Activated naive CD4-positive, alpha-beta T cell treated with Interleukin-2 at 50 U/mL for 16 hours (primary cell): Measurements from ENCODE around the gene CACUL1.

Experiments used
- DNase-seq: peaks from one replicate; pipeline ENCODE4 v3.0.0-alpha.2; 2020

CACUL1 gene

GRCh38 chr10:118732245-118733165 is 22.3 kb downstream of the CACUL1 start:
- no peak for DNase-seq

- no peak for DNase-seq
Measured at GRCh38 chr10:118730756-118731456, 23.9 kb downstream of the CACUL1 start.

GRCh38 chr10:118729641-118730258 is 25.0 kb downstream of the CACUL1 start:
- DNase-seq = no peak

DNA sequence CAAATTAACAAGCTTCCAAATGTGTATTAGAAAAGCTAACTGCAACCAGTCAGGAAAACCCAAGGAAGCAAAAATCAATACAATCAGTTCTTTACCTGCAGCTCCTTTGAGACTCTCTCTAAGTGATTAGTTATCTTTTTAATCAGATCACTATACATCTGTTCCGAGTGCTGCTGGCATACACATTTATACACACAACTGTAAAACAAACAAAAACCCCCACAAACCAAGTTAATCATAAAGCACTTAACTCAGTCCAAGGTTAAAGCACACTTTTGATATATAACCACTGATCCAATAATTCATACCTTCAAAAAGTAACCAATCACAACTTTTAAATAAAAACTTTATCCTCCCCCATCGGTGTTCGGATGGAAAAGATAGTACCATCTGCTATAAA is 25.6 kb downstream of the CACUL1 start:
- DNase-seq = no peak

DNA sequence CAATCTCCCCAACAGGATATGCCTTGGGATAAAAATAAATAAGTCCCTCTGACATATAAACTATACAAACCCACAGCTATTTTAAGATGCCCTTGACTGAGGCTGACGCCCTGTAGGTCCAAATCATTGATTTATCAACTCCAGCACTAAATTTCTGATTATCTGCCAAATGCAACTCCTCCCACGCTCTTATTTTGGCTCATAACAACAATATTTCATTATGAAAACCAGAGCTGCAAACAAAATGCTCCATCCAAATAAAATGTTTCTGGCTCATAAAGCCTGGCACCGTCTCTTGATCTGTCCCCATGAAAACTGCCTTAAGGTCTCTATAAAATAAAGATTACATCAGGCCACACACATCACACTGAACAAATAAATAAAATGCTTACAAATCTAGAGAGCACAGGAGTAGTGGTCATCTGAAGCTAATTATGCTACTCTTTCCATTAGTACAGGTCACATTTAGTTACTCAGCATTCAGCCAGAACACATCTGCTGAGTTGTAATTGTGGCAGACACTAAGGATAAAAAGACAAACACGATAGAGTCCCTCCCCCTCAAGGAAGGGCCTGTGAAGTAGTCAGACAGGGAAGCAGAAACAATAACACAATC is 28.8 kb downstream of the CACUL1 start:
- DNase-seq = no peak

GRCh38 chr10:118723466-118723865 is 31.3 kb downstream of the CACUL1 start:
- no peak for DNase-seq

GRCh38 chr10:118721539-118721876 is 33.3 kb downstream of the CACUL1 start:
- DNase-seq = no peak

- peak; percentile 56 for DNase-seq
Measured at GRCh38 chr10:118720685-118721538, 33.9 kb downstream of the CACUL1 start.

DNA sequence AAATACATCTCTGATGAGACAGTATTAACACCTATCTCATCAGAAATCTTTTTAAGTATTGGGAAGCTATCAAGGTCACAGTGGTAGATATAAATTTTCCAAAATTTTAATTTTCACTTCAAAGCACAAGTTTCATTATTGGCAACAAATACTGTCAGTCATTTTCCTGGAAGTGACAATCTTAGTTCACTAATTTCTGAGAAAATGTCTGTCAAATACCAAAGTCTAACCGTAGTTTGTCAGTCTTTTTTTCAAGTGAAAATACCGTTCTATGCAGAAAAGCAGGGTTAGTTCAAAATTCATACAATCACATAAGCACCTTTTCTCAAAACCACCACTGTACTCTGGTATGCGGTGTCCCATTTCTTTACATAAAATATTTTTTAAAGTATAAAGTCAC is 40.4 kb downstream of the CACUL1 start:
- no peak for DNase-seq

- DNase-seq = no peak
Measured at GRCh38 chr10:118712930-118713634, 41.7 kb downstream of the CACUL1 start.

- no peak for DNase-seq
Measured at GRCh38 chr10:118712080-118712479, 42.7 kb downstream of the CACUL1 start.

DNA sequence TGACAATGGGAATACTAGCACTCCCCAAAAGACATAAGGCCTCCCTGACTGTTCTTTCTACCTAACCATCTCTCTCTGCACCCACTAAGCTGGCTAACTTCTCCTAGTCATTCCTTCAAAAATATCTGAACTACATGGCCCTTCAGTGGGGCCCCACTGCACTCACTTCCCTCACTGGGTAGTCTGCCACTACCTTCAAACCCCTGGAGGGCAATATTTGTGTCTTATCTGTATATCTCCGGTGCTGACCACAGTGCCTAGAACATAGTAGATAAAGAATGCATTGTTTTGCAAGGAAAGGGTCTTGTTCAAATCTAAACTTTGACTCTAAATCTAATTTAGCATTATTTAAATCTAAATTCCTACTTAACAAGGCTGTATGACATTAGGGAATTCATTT is 44.3 kb downstream of the CACUL1 start:
- DNase-seq = no peak

DNA sequence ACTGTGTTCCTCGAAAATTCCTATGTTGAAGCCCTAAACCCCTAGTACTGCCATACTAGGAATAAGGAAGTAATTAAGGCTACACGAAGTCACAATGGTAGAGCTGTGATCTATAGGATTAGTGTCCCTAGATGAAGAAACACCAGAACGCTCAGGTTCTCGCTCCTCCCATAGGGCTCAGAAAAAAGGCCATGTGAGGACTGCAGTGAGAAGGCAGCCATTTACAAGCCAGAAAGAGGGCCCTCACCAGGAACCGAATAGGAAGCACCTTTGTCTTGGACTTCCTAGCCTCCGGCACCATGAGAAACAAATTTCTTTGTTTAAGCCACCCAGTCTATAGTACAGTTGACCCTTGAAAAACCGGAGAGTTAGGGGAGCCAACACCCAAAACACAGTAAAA is 46.2 kb downstream of the CACUL1 start:
- no peak for DNase-seq

- no peak for DNase-seq
Measured at GRCh38 chr10:118704711-118705110, 50.1 kb downstream of the CACUL1 start.

GRCh38 chr10:118701529-118702323 is 53.0 kb downstream of the CACUL1 start:
- no peak for DNase-seq

DNA sequence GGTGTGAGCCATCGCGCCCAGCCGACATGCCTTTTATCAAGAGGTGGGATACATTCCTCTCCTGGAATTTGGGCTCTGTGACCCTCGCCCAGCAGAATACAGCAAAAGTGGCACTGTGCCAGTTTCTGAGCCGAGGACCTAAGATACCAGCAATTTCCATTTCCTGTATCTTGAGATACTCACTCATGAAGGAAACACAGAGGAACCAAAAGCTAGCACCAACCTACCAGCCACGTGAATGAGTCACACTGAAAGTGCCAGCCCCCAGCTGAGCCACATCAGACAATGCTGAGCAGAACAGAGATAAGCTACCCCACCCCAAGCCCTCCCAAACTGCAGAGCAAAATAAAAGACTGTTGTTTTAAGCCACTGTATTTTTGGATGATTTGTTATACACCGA is 56.3 kb downstream of the CACUL1 start:
- DNase-seq = peak; percentile 86

GRCh38 chr10:118694848-118695247 is 59.9 kb downstream of the CACUL1 start:
- no peak for DNase-seq

- no peak for DNase-seq
Measured at GRCh38 chr10:118692872-118693271, 61.9 kb downstream of the CACUL1 start.

- DNase-seq = no peak
Measured at GRCh38 chr10:118689070-118689858, 65.5 kb downstream of the CACUL1 start.

GRCh38 chr10:118687472-118687871 is 67.3 kb downstream of the CACUL1 start:
- DNase-seq = no peak
